Vagina (tissue), 2 donors: Measurements from ENCODE around the gene NCK1. TPM values are rescaled to one million over a fixed set of nuclear protein-coding genes. Genes with fewer than 3 reads are reported as not detected.

Experiments used
- DNase-seq, 2 donors: peaks; one replicate each; pipeline ENCODE4 v3.0.0-alpha.2; 2017; ENCODE audit errors: extremely low spot score in 2 of 2
- H3K27ac ChIP-seq: fragments of 200-600 bp; sonication (generic); one replicate; pipeline ENCODE4 v1.5.1; 2019
- H3K27me3 ChIP-seq: fragments of 200-600 bp; sonication (generic); one replicate; pipeline ENCODE4 v1.5.1; 2019
- H3K36me3 ChIP-seq, 2 donors: fragments of 200-600 bp; sonication (generic); one replicate each; pipeline ENCODE4 v1.5.1; 2017 to 2019
- H3K4me1 ChIP-seq: fragments of 200-600 bp; sonication (generic); one replicate; pipeline ENCODE4 v1.5.1; 2019
- H3K4me3 ChIP-seq, 2 donors: fragments of 200-600 bp; sonication (generic); 1 replicate in 1 of 2; 2 replicates in 1 of 2; pipeline ENCODE4 v1.5.1; 2016 to 2019
- H3K9me3 ChIP-seq: fragments of 200-600 bp; sonication (generic); one replicate; pipeline ENCODE4 v1.5.1; 2019
- CTCF ChIP-seq, 3 experiments: fragments of 450-650 bp in 2 of 3; fragments of 200-600 bp in 1 of 3; sonication (generic) in 1 of 3; IDR thresholded peaks; one replicate each; pipeline ENCODE4 v1.5.1; 2017 to 2019; ENCODE audit warnings: antibody characterized with exemption in 3 of 3, mild to moderate bottlenecking in 2 of 3, moderate library complexity in 2 of 3
- POLR2A ChIP-seq, 2 donors: fragments of 450-650 bp; IDR thresholded peaks; one replicate each; pipeline ENCODE4 v1.6.1; 2017; ENCODE audit warnings: antibody characterized with exemption in 2 of 2, mild to moderate bottlenecking in 2 of 2, moderate library complexity in 2 of 2
- POLR2AphosphoS5 ChIP-seq, 2 donors: sonication (generic); formaldehyde crosslinking; IDR thresholded peaks; one replicate each; pipeline ENCODE4 v1.9.0; 2017; ENCODE audit warnings: antibody characterized with exemption in 2 of 2, mild to moderate bottlenecking in 2 of 2, low read depth in 1 of 2; ENCODE audit not compliant: insufficient read depth in 1 of 2
- intact Hi-C: fragments of 100-400 bp; cut with DNase I; formaldehyde crosslinking; loops from one replicate; pipeline ENCODE4 v1.15.1; 2023
- total RNA-seq: library from RNA; depleted of rRNA; stranded (reverse); fragments of >200 nt; gene quantifications from one replicate; pipeline ENCODE4 v1.2.3, GENCODE V29; 2016

The NCK1 gene
- 45.7 TPM for total RNA-seq

GRCh38 chr3:136861890-136862616, at the start of gene NCK1:
TSS of gene NCK1 (plus strand) at chr3:136862208. CDS start at chr3:136928002, 65,794 bp downstream.
- TF ChIP-seq POLR2A (IDR thresholded peaks at IDR 0.05) (peak; percentile 35 to 56), POLR2AphosphoS5 (IDR thresholded peaks at IDR 0.05; ENCODE audit: insufficient read depth in 1 of 2, low read depth in 1 of 2) (peak; percentile 69 to 98), CTCF (IDR thresholded peaks at IDR 0.05) (no peak)
- peak within 1 kb of the TSS; percentile 63 to 86 for H3K4me3 ChIP-seq
- H3K27ac ChIP-seq: peak within 1 kb of the TSS; percentile 81
- peaks cover 30% of the 10 kb centered on the region for H3K4me1 ChIP-seq
- intact Hi-C loops: loop anchor here (5.0 kb wide), 1 partner anchor 110 kb away; the partner anchor contains the start of gene STAG1
- peak; percentile 98 to 99 for DNase-seq
- H3K9me3 ChIP-seq: no peaks in the 10 kb centered on the region
- H3K27me3 ChIP-seq: no peaks in the 10 kb centered on the region
- H3K36me3 ChIP-seq: no peaks in the 10 kb centered on the region

GRCh38 chr3:136817448-136817847, 44.6 kb upstream of the NCK1 start:
- Histone ChIP-seq H3K4me3 (no peak overlapping the region), H3K36me3 (no peaks in the 10 kb centered on the region), H3K4me1 (peaks cover 31% of the 10 kb centered on the region), H3K27ac (no peak overlapping the region), H3K27me3 (no peaks in the 10 kb centered on the region), H3K9me3 (no peaks in the 10 kb centered on the region)
- TF ChIP-seq POLR2A (IDR thresholded peaks at IDR 0.05) (no peak), POLR2AphosphoS5 (IDR thresholded peaks at IDR 0.05; ENCODE audit: insufficient read depth in 1 of 2, low read depth in 1 of 2) (no peak), CTCF (IDR thresholded peaks at IDR 0.05) (no peak)
- intact Hi-C loops: no loop called here
- no peak for DNase-seq

DNA sequence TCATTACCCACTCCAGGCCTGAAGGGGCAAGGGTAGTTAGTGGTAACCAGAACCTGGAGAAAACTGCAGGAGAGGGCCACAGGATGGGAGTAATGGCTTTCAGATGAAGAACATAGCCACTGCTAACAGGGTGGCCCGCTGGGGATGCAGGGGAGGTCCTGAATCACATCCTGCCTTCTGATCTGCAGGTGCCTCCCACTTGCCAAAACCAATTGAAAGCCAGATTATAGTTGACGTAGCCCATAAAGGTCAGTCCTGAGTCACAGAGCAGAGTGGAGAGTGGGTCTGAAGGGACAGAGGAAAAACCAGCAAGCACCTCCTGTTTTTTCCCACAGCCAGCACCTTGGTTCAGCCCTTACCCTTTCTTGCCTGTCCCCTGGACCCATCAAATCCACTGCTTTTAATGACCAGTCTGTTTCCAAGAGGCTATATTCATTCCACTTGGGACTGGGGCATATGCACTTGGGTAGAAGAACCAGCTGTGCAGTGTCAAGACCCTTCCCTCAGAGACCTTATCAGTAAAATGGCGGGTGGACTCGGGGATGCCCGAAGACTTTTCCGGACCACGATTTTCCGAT, 43.7 kb upstream of the NCK1 start:
- Histone ChIP-seq H3K27ac (peak overlapping the region; percentile 91), H3K27me3 (no peaks in the 10 kb centered on the region), H3K36me3 (no peaks in the 10 kb centered on the region), H3K4me1 (peaks cover 31% of the 10 kb centered on the region), H3K9me3 (no peaks in the 10 kb centered on the region), H3K4me3 (peak overlapping the region; percentile 74 to 77)
- DNase-seq: peak in 1 of 2 donors; percentile 89
- no peak for TF ChIP-seq CTCF (IDR thresholded peaks at IDR 0.05)
- peak in 1 of 2 donors; percentile 7 for TF ChIP-seq POLR2AphosphoS5 (IDR thresholded peaks at IDR 0.05; ENCODE audit: insufficient read depth in 1 of 2, low read depth in 1 of 2)
- peak in 1 of 2 donors; percentile 42 for TF ChIP-seq POLR2A (IDR thresholded peaks at IDR 0.05)
- intact Hi-C loops: no loop called here

DNA sequence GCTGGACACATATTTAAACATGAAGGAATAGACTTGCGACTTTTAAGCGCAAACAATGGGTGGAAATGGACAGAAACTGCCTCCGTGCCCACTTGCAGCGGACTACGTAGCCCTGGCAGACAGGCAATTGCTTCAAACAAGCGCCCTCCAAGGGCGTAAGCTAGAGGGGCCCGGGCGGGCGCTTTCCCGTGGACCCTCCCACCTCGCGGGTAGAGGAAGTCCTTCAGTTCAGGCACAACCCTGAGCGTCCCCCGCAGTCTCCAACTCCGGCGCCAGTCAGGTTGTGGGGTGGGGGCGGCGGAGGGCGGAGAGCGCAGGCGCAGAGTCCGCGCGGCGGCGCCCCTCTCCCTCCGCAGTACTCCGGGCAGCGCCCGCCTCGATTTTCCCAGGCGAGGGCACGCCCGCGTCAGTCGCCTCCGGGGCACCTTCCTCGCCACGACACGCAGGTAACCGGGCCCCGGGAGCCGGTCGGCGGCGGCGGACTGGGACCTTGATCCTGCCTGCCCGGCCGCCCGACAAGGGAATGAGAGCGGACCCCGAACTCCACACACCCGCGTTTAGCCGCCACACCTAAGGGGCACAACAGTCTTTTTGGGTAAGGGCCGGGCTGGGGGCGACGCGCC, 43.1 kb upstream of the NCK1 start, which contains the start of gene SLC35G2:
Gene SLC35G2, plus strand, starts transcription at position 358 of the 623 bp plus-strand sequence. CDS start 35,335 bp downstream, outside the sequence.
- intact Hi-C loops: no loop called here
- H3K9me3 ChIP-seq: no peaks in the 10 kb centered on the region
- H3K4me1 ChIP-seq: peaks cover 31% of the 10 kb centered on the region
- peak in 1 of 2 donors; percentile 60 for TF ChIP-seq POLR2AphosphoS5 (IDR thresholded peaks at IDR 0.05; ENCODE audit: insufficient read depth in 1 of 2, low read depth in 1 of 2)
- TF ChIP-seq CTCF (IDR thresholded peaks at IDR 0.05): no peak
- H3K27me3 ChIP-seq: no peaks in the 10 kb centered on the region
- H3K27ac ChIP-seq: peak within 1 kb of the TSS; percentile 91
- H3K4me3 ChIP-seq: peak within 1 kb of the TSS; percentile 74 to 77
- no peaks in the 10 kb centered on the region for H3K36me3 ChIP-seq
- no peak for DNase-seq
